Mucosa of stomach (tissue), 1 donor: ENCODE results near the gene ZNF324.

Experiments used
- H3K27me3 ChIP-seq: one replicate; pipeline ENCODE4 v1.7.0; 2013; ENCODE audit warnings: mild to moderate bottlenecking, low read length; ENCODE audit not compliant: control insufficient read depth, insufficient read depth
- H3K36me3 ChIP-seq: one replicate; pipeline ENCODE4 v1.7.0; 2013; ENCODE audit warnings: low read length; ENCODE audit not compliant: control insufficient read depth, insufficient read depth
- H3K4me1 ChIP-seq: one replicate; pipeline ENCODE4 v1.7.0; 2013; ENCODE audit warnings: mild to moderate bottlenecking, low read length; ENCODE audit not compliant: control insufficient read depth, insufficient read depth
- H3K4me3 ChIP-seq: one replicate; pipeline ENCODE4 v1.7.0; 2013; ENCODE audit warnings: low read length
- H3K9ac ChIP-seq: one replicate; pipeline ENCODE4 v1.7.0; 2013; ENCODE audit warnings: mild to moderate bottlenecking, low read length, moderate library complexity
- H3K9me3 ChIP-seq: one replicate; pipeline ENCODE4 v1.7.0; 2013; ENCODE audit warnings: mild to moderate bottlenecking, low read length, moderate library complexity; ENCODE audit not compliant: control insufficient read depth
- donor health status: Pancreatic carcinoma.

Gene ZNF324

GRCh38 chr19:58521651-58522050 is 54.8 kb downstream of the ZNF324 start:
- H3K4me3 ChIP-seq, result no peak overlapping the region
- peaks cover 16% of the 10 kb centered on the region for H3K4me1 ChIP-seq
- H3K9me3 ChIP-seq, result no peaks in the 10 kb centered on the region
- H3K36me3 ChIP-seq, result no peaks in the 10 kb centered on the region
- H3K27me3 ChIP-seq, result no peaks in the 10 kb centered on the region
- peak overlapping the region; percentile 11 for H3K9ac ChIP-seq

GRCh38 chr19:58522709-58523108 is 55.8 kb downstream of the ZNF324 start:
- peaks cover 16% of the 10 kb centered on the region for H3K4me1 ChIP-seq
- no peaks in the 10 kb centered on the region for H3K9me3 ChIP-seq
- H3K36me3 ChIP-seq, result no peaks in the 10 kb centered on the region
- no peak overlapping the region for H3K9ac ChIP-seq
- no peaks in the 10 kb centered on the region for H3K27me3 ChIP-seq
- no peak overlapping the region for H3K4me3 ChIP-seq
